Activated CD8-positive, alpha-beta memory T cell treated with anti-CD3 and anti-CD28 coated beads, Interleukin-2, amount 50 U/mL, for 24 hours (primary cell): ENCODE data around the gene CMC2.

Experiments used
- DNase-seq: peaks from one replicate; pipeline ENCODE4 v3.0.0-alpha.2; 2020; ENCODE audit errors: extremely low read depth

Gene CMC2

GRCh38 chr16:81003064-81003463, 3.6 kb downstream of the CMC2 start:
- no peak for DNase-seq

GRCh38 chr16:81001330-81001729, 5.4 kb downstream of the CMC2 start:
- DNase-seq: no peak

GRCh38 chr16:81000873-81001272, 5.8 kb downstream of the CMC2 start:
- no peak for DNase-seq

- no peak for DNase-seq
Observed at GRCh38 chr16:80997964-80998620, 8.6 kb downstream of the CMC2 start.

- no peak for DNase-seq
Observed at GRCh38 chr16:80997139-80997798, 9.4 kb downstream of the CMC2 start.

- DNase-seq: no peak
Observed at GRCh38 chr16:80996688-80997138, 10.0 kb downstream of the CMC2 start.

- no peak for DNase-seq
Observed at GRCh38 chr16:80994451-80994850, 12.2 kb downstream of the CMC2 start.

GRCh38 chr16:80993834-80994233, 12.9 kb downstream of the CMC2 start:
- DNase-seq: no peak

- no peak for DNase-seq
Observed at GRCh38 chr16:80993307-80993706, 13.4 kb downstream of the CMC2 start.

- DNase-seq: no peak
Observed at GRCh38 chr16:80992676-80993293, 13.9 kb downstream of the CMC2 start.

- DNase-seq: no peak
Observed at GRCh38 chr16:80991792-80992430, 14.8 kb downstream of the CMC2 start.

- DNase-seq: no peak
Observed at GRCh38 chr16:80990978-80991377, 15.7 kb downstream of the CMC2 start.

- no peak for DNase-seq
Observed at GRCh38 chr16:80990577-80990976, 16.1 kb downstream of the CMC2 start.

- DNase-seq: no peak
Observed at GRCh38 chr16:80989801-80990200, 16.9 kb downstream of the CMC2 start.

- DNase-seq: no peak
Observed at GRCh38 chr16:80988756-80989155, 17.9 kb downstream of the CMC2 start.

- no peak for DNase-seq
Observed at GRCh38 chr16:80986557-80986956, 20.1 kb downstream of the CMC2 start.

- DNase-seq: no peak
Observed at GRCh38 chr16:80985611-80986010, 21.1 kb downstream of the CMC2 start.

GRCh38 chr16:80984124-80984892, 22.4 kb downstream of the CMC2 start:
- DNase-seq: no peak

GRCh38 chr16:80982646-80983045, 24.0 kb downstream of the CMC2 start:
- DNase-seq: no peak

GRCh38 chr16:80981103-80981502, 25.6 kb downstream of the CMC2 start:
- DNase-seq: no peak

GRCh38 chr16:80976946-80977345, 29.7 kb downstream of the CMC2 start:
- DNase-seq: no peak
